Colonic mucosa (tissue), 4 donors: ENCODE data around the gene VPS52. TPM values are rescaled to one million over a fixed set of nuclear protein-coding genes. Genes with fewer than 3 reads are reported as not detected.

ENCODE experiments used
- DNase-seq: peaks from one replicate; pipeline ENCODE4 v3.0.0-alpha.2; 2020
- H3K27ac ChIP-seq: fragments of 200-600 bp; one replicate; pipeline ENCODE4 v1.8.0; 2021
- H3K27me3 ChIP-seq: fragments of 200-600 bp; one replicate; pipeline ENCODE4 v1.8.0; 2021
- H3K36me3 ChIP-seq: fragments of 200-600 bp; one replicate; pipeline ENCODE4 v1.8.0; 2021
- H3K4me1 ChIP-seq: fragments of 200-600 bp; one replicate; pipeline ENCODE4 v1.8.0; 2021; ENCODE audit warnings: mild to moderate bottlenecking
- H3K4me3 ChIP-seq: fragments of 200-600 bp; one replicate; pipeline ENCODE4 v1.8.0; 2021
- H3K9ac ChIP-seq, 2 donors: one replicate each; pipeline ENCODE4 v1.7.0; 2013; ENCODE audit warnings: control low read depth in 2 of 2, low read depth in 2 of 2, low read length in 2 of 2
- H3K9me3 ChIP-seq: fragments of 200-600 bp; one replicate; pipeline ENCODE4 v1.8.0; 2021
- intact Hi-C: fragments of 100-400 bp; cut with DNase I; formaldehyde crosslinking; loops from one replicate; pipeline ENCODE4 v1.14.1; 2022
- total RNA-seq, 2 donors: library from RNA; stranded (reverse); fragmentation: NEBNext Ultra II Directional in 1 of 2; extraction: Animal tissue kit (Norgen Biotek cat#: 25700) in 1 of 2; gene quantifications; one replicate each; pipeline ENCODE4 v1.2.1, GENCODE V29; 2021
- TF ChIP-seq, protein P1 (sequence below): fragments of 200-600 bp; IDR thresholded peaks from one replicate; pipeline ENCODE4 v1.8.0; 2022; ENCODE audit warnings: antibody characterized with exemption, mild to moderate bottlenecking
- donor health status: healthy.
- donor health status: DM: no; HTN: no; CAD: no.
- donor health status: DM: no; HTN: no; CAD: no.

VPS52 gene, protein sequence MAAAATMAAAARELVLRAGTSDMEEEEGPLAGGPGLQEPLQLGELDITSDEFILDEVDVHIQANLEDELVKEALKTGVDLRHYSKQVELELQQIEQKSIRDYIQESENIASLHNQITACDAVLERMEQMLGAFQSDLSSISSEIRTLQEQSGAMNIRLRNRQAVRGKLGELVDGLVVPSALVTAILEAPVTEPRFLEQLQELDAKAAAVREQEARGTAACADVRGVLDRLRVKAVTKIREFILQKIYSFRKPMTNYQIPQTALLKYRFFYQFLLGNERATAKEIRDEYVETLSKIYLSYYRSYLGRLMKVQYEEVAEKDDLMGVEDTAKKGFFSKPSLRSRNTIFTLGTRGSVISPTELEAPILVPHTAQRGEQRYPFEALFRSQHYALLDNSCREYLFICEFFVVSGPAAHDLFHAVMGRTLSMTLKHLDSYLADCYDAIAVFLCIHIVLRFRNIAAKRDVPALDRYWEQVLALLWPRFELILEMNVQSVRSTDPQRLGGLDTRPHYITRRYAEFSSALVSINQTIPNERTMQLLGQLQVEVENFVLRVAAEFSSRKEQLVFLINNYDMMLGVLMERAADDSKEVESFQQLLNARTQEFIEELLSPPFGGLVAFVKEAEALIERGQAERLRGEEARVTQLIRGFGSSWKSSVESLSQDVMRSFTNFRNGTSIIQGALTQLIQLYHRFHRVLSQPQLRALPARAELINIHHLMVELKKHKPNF
- total RNA-seq = 10 to 100 TPM; 48.4 to 73.2 TPM

DNA sequence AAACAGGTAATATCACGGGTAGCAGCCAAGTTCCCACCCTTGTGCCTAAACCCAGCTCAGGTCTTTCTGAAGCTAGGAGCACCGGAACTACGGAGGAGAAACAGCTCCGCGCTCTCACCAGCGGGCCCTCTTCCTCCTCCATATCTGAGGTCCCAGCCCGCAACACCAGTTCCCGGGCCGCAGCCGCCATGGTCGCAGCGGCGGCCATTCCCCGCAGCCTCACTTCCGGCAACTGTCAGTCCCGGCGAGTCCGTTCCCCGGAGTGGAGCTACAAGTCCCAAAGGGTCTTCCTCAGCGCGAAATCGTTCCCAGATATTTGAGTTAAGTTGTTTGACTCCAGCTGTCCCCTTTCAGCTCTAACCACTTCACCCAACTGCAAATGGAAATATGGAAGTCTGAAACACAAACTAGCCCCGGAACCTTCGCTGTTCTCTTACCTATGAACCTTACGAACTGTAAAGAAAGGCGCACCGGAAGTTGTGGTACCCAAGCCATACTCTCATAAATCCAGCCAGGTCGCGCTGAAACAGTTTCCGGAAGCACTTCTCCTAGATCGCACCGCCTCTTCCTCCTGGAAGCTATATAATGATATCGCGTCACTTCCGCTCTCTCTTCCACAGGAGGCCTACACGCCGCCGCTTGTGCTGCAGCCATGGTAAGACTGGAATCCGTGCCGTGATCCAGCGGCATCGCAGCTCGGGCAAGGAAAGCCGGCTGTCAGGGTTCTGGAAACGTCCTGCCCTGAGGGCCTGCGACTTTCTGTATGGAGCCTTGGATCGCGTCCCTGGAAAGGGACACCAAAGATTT is at the start of gene VPS52, which contains the start of gene RPS18:
VPS52 (minus strand) TSS at position 409 of the 807 bp plus-strand sequence; CDS start at position 208, 201 bp downstream.
RPS18 (plus strand) TSS at position 608 of the 807 bp plus-strand sequence; CDS start at position 653, 45 bp downstream.
- H3K9ac ChIP-seq = peak within 1 kb of the TSS; percentile 95 to 97
- peak; percentile 95 for DNase-seq
- peak within 1 kb of the TSS; percentile 90 for H3K4me3 ChIP-seq
- peak within 1 kb of the TSS; percentile 84 for H3K27ac ChIP-seq
- TF ChIP-seq, protein P1, sequence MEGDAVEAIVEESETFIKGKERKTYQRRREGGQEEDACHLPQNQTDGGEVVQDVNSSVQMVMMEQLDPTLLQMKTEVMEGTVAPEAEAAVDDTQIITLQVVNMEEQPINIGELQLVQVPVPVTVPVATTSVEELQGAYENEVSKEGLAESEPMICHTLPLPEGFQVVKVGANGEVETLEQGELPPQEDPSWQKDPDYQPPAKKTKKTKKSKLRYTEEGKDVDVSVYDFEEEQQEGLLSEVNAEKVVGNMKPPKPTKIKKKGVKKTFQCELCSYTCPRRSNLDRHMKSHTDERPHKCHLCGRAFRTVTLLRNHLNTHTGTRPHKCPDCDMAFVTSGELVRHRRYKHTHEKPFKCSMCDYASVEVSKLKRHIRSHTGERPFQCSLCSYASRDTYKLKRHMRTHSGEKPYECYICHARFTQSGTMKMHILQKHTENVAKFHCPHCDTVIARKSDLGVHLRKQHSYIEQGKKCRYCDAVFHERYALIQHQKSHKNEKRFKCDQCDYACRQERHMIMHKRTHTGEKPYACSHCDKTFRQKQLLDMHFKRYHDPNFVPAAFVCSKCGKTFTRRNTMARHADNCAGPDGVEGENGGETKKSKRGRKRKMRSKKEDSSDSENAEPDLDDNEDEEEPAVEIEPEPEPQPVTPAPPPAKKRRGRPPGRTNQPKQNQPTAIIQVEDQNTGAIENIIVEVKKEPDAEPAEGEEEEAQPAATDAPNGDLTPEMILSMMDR = no peak
- H3K4me1 ChIP-seq = peaks cover 42% of the 10 kb centered on the region
- no peaks in the 10 kb centered on the region for H3K27me3 ChIP-seq
- intact Hi-C loops = no loop called here
- no peaks in the 10 kb centered on the region for H3K9me3 ChIP-seq
- H3K36me3 ChIP-seq = peaks cover 12% of the 10 kb centered on the region

DNA sequence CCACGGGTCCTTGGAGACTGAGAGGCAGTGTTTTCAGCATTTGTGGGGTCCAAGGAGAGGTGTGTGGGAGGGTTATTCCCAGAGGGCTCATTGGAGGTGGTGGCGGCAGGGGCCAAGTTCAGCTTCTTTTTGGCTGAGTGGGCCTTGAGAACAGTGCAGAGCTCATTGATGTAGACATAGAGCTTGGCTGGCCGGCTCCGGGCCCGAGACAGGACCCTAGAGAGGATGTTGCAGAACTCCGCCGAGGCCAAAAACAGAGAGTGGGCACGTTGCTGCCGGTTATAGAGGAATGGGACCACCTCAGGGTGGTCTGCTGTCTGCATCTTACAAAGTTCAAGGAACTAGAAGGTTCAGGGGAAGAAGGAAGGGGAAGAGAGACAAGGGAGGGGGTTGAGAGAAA is 49.6 kb upstream of the VPS52 start:
- Histone ChIP-seq H3K9ac (no peak overlapping the region), H3K4me3 (no peak overlapping the region), H3K27me3 (no peaks in the 10 kb centered on the region), H3K9me3 (no peaks in the 10 kb centered on the region), H3K27ac (no peak overlapping the region), H3K36me3 (peaks cover 9% of the 10 kb centered on the region), H3K4me1 (peaks cover 23% of the 10 kb centered on the region)
- TF ChIP-seq, protein P1 = no peak
- DNase-seq = no peak
- intact Hi-C loops = no loop called here

DNA sequence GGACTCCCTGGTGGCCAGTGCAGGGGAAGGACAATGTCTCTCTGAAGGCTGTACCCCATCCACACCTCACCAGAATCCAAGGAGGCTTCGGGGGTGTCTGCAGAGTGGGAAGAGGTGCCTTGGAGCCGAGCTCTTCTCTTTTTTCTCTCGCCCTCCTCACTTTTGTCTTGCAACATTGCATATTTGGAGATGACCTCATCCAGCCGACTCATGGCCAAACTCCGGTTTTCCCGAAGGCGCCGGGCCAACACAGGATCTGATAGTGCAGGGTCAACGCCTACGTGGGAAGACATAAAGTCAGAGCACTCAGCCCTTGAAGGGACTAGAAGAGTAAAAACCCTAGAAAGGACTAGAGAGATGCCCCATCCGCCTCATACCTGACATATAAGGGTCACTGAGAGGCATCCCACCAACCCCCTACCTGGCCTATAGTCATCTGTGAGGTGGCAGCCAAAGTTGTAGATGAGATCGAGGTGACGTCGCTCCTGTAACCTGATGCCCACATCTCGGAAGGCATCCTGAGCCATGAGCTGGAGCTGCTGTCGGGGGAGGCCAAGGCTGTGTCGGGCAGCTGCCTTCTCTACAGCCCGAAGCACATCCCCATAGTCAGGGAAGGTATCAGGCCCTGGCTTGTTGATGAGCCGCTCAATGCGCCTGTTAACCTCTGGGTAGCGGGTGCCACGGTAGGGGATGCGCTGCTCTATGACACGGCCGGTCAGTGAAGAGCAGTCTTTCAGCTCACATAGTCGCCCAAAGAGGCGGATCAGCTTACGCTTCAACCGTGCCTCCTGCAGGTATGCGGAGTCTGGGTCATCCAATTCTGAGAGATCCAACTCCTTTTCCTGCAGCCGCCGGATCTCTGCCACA is 48.9 kb upstream of the VPS52 start:
- H3K36me3 ChIP-seq = peaks cover 9% of the 10 kb centered on the region
- peak; percentile 44 for DNase-seq
- H3K27ac ChIP-seq = no peak overlapping the region
- peaks cover 23% of the 10 kb centered on the region for H3K4me1 ChIP-seq
- H3K9me3 ChIP-seq = no peaks in the 10 kb centered on the region
- intact Hi-C loops = no loop called here
- no peaks in the 10 kb centered on the region for H3K27me3 ChIP-seq
- TF ChIP-seq, protein P1 = no peak
- no peak overlapping the region for H3K4me3 ChIP-seq
- peak overlapping the region in 1 of 2 donors; percentile 14 for H3K9ac ChIP-seq

DNA sequence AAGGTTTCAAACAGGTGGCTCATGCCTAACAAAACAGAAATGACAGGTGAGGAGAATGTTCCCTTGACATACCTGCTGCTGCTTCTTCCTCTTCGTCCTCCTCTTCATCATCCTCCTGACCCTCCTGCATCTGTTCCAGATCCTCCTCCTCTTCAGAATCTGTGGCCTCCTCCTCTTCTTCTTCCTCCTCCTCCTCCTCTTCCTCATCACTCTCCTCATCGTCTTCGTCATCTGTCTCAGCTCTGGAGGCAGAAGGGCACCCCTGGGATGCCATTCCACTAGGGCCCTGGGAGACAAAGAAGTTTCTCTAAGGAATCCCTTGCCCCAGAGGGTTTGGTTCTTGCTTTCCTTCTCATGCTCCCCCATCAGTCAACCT is 48.3 kb upstream of the VPS52 start:
- no peaks in the 10 kb centered on the region for H3K27me3 ChIP-seq
- TF ChIP-seq, protein P1 = no peak
- H3K36me3 ChIP-seq = peaks cover 9% of the 10 kb centered on the region
- H3K27ac ChIP-seq = no peak overlapping the region
- H3K9me3 ChIP-seq = no peaks in the 10 kb centered on the region
- no peak overlapping the region for H3K4me3 ChIP-seq
- intact Hi-C loops = loop anchor here (10.0 kb wide), 1 partner anchor 95 kb away; the partner anchor contains the start of genes CUTA and PHF1
- no peak overlapping the region for H3K9ac ChIP-seq
- DNase-seq = no peak
- H3K4me1 ChIP-seq = peaks cover 29% of the 10 kb centered on the region
